Measurements from ENCODE around the gene RBBP9.
A peak's percentile ranks its signal among the peaks of the same experiment; 100 is the strongest.

Gene RBBP9

GRCh38 chr20:18466894-18467730 is 29.9 kb downstream of the RBBP9 start, which contains the start of the genes DZANK1 and POLR3F (continued):
- TF ChIP-seq ZBTB48 (tag by site-specific recombination; IDR thresholded peaks at IDR 0.05), result peak; percentile 27; the same call in 1 of the 2 replicates
- TF ChIP-seq SP7 (tag by site-specific recombination; IDR thresholded peaks at IDR 0.05), result peak; percentile 89
- no peak for TF ChIP-seq ZNF544 (tag by site-specific recombination; IDR thresholded peaks at IDR 0.05)
- TF ChIP-seq CTCF (tag by site-specific recombination; IDR thresholded peaks at IDR 0.05), result 0 out of 2 replicates have a peak, but pooled peaks have one; percentile 14
- TF ChIP-seq ZNF692 (tag by site-specific recombination; IDR thresholded peaks at IDR 0.05), result peak; percentile 24; the same call in 1 of the 2 replicates
- TF ChIP-seq ZNF394 (tag by site-specific recombination; IDR thresholded peaks at IDR 0.05; ENCODE audit: borderline replicate concordance), result peak; percentile 75; the same call in 1 of the 2 replicates
- TF ChIP-seq OVOL3 (tag by site-specific recombination; IDR thresholded peaks at IDR 0.05), result peak; percentile 74; the same call in 1 of the 2 replicates
- peak; percentile 61 for TF ChIP-seq ZNF580 (tag by site-specific recombination; IDR thresholded peaks at IDR 0.05)
- TF ChIP-seq TRIM28 (IDR thresholded peaks at IDR 0.05; ENCODE audit: borderline replicate concordance, low read length), result no peak
- TF ChIP-seq ZNF202 (tag by site-specific recombination; IDR thresholded peaks at IDR 0.05; ENCODE audit: borderline replicate concordance), result no peak
- TF ChIP-seq KLF8 (tag by site-specific recombination; IDR thresholded peaks at IDR 0.05), result peak; percentile 77
- no peak for TF ChIP-seq ZNF169 (tag by site-specific recombination; IDR thresholded peaks at IDR 0.05)
- TF ChIP-seq ZNF629 (tag by site-specific recombination; IDR thresholded peaks at IDR 0.05), result peak; percentile 68

GRCh38 chr20:18466574-18466893 is 30.5 kb downstream of the RBBP9 start:
- H3K9me3 ChIP-seq (ENCODE audit: control insufficient read depth, insufficient read depth, low read depth, low read length), result no peaks in the 10 kb centered on the region
- H3K36me3 ChIP-seq (ENCODE audit: control insufficient read depth in 2 of 2, insufficient read depth in 1 of 2, low read length in 2 of 2), result peaks cover 0 to 29% of the 10 kb centered on the region in 2 experiments; a peak in 2 of 3 replicates
- CTCF ChIA-PET, result interaction anchor here (0.6 to 0.7 kb wide), 2 partner anchors 40 to 59 kb away, joined by 3 to 6 read pairs; no protein-coding TSS in a partner anchor
- H3K4me3 ChIP-seq (ENCODE audit: low read depth, low read length), result peak overlapping the region; percentile 99
- H3K4me1 ChIP-seq (ENCODE audit: control insufficient read depth, insufficient read depth, low read length), result peaks cover 4% of the 10 kb centered on the region; the same call in 1 of the 2 replicates
- no peak overlapping the region for H3K27ac ChIP-seq (ENCODE audit: extremely low read depth, low read depth, low read length)
- POLR2A ChIA-PET, result interaction anchor here (0.9 to 3.0 kb wide), 10 partner anchors 14 to 499 kb away, joined by 3 to 42 read pairs (median 6); partner anchors contain the start of genes OVOL2, RBBP9, SEC23B and SMIM26
- TF ChIP-seq ZNF549 (tag by site-specific recombination; IDR thresholded peaks at IDR 0.05) (no peak), HIC1 (tag by site-specific recombination; IDR thresholded peaks at IDR 0.05) (no peak), ZNF341 (tag by site-specific recombination; IDR thresholded peaks at IDR 0.05; ENCODE audit: low read depth) (0 out of 2 replicates have a peak, but pooled peaks have one; percentile 24), PRDM10 (tag by site-specific recombination; IDR thresholded peaks at IDR 0.05) (peak; percentile 82), ZNF692 (tag by site-specific recombination; IDR thresholded peaks at IDR 0.05) (peak; percentile 97), KLF8 (tag by site-specific recombination; IDR thresholded peaks at IDR 0.05) (no peak), ZNF121 (tag by site-specific recombination; IDR thresholded peaks at IDR 0.05) (no peak), ZSCAN30 (tag by site-specific recombination; IDR thresholded peaks at IDR 0.05) (0 out of 2 replicates have a peak, but pooled peaks have one; percentile 44), WT1 (tag by site-specific recombination; IDR thresholded peaks at IDR 0.05) (no peak), ZNF433 (tag by site-specific recombination; IDR thresholded peaks at IDR 0.05; ENCODE audit: low read depth) (no peak), TCF7L2 (IDR thresholded peaks at IDR 0.05; ENCODE audit: borderline replicate concordance, low read depth, low read length) (no peak)
